Ishikawa (cell line): ENCODE results near the gene RNF144B.

Source experiments
- CREB1 ChIP-seq: IDR thresholded peaks from 2 replicates; pipeline ENCODE4 v1.6.1; 2012; ENCODE audit warnings: low read depth
- EGR1 ChIP-seq: IDR thresholded peaks from 2 replicates; pipeline ENCODE4 v1.6.1; 2012
- EP300 ChIP-seq: IDR thresholded peaks from 2 replicates; pipeline ENCODE4 v1.6.1; 2012; ENCODE audit warnings: borderline replicate concordance
- FOXM1 ChIP-seq: IDR thresholded peaks from 2 replicates; pipeline ENCODE4 v1.6.1; 2012; ENCODE audit warnings: low read depth, borderline replicate concordance
- NFIC ChIP-seq: IDR thresholded peaks from 2 replicates; pipeline ENCODE4 v1.6.1; 2012
- RAD21 ChIP-seq: IDR thresholded peaks from 2 replicates; pipeline ENCODE4 v1.6.1; 2012; ENCODE audit warnings: low read depth
- TAF1 ChIP-seq: IDR thresholded peaks from 2 replicates; pipeline ENCODE4 v1.6.1; 2012; ENCODE audit warnings: low read depth, mild to moderate bottlenecking
- TCF12 ChIP-seq: IDR thresholded peaks from 2 replicates; pipeline ENCODE4 v1.6.1; 2012; ENCODE audit warnings: low read depth
- TEAD4 ChIP-seq: IDR thresholded peaks from 2 replicates; pipeline ENCODE4 v1.6.1; 2012
- YY1 ChIP-seq: IDR thresholded peaks from 2 replicates; pipeline ENCODE4 v1.6.1; 2012; ENCODE audit warnings: low read depth
- ZBTB7A ChIP-seq: IDR thresholded peaks from 2 replicates; pipeline ENCODE4 v1.6.1; 2012; ENCODE audit warnings: low read depth
- TF ChIP-seq, protein P1 (sequence below): IDR thresholded peaks from 2 replicates; pipeline ENCODE4 v1.6.1; 2012; ENCODE audit warnings: low read depth, mild to moderate bottlenecking
- TF ChIP-seq, protein P2 (sequence below): IDR thresholded peaks from 2 replicates; pipeline ENCODE4 v1.6.1; 2012
- TF ChIP-seq, protein P3 (sequence below): IDR thresholded peaks from 2 replicates; pipeline ENCODE4 v1.6.1; 2012

DNA sequence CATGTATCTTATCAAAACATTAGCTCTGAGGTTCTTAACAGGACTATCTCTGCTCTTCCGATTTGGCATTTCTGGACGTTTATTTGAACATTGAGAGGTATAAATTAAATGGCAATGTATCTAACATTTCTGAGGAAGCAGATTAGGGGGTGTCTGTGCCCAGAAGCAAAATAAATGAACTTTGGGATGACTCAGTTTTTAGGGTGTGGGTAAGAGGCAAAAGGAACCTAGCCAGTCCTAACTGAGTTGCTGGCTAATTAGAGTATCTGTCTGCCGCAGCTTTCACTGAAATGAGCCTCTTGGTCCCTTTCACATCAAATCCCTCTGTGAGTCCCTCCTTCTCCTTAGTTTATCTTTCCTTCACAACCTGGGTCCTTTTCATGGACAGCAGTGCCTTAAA lies 1.1 kb downstream of the RNF144B start:
- no peak for TF ChIP-seq FOXM1
- TF ChIP-seq YY1, result no peak
- no peak for TF ChIP-seq TAF1
- no peak for TF ChIP-seq CREB1
- TF ChIP-seq, protein P1, sequence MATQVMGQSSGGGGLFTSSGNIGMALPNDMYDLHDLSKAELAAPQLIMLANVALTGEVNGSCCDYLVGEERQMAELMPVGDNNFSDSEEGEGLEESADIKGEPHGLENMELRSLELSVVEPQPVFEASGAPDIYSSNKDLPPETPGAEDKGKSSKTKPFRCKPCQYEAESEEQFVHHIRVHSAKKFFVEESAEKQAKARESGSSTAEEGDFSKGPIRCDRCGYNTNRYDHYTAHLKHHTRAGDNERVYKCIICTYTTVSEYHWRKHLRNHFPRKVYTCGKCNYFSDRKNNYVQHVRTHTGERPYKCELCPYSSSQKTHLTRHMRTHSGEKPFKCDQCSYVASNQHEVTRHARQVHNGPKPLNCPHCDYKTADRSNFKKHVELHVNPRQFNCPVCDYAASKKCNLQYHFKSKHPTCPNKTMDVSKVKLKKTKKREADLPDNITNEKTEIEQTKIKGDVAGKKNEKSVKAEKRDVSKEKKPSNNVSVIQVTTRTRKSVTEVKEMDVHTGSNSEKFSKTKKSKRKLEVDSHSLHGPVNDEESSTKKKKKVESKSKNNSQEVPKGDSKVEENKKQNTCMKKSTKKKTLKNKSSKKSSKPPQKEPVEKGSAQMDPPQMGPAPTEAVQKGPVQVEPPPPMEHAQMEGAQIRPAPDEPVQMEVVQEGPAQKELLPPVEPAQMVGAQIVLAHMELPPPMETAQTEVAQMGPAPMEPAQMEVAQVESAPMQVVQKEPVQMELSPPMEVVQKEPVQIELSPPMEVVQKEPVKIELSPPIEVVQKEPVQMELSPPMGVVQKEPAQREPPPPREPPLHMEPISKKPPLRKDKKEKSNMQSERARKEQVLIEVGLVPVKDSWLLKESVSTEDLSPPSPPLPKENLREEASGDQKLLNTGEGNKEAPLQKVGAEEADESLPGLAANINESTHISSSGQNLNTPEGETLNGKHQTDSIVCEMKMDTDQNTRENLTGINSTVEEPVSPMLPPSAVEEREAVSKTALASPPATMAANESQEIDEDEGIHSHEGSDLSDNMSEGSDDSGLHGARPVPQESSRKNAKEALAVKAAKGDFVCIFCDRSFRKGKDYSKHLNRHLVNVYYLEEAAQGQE, result no peak
- TF ChIP-seq EP300, result no peak
- no peak for TF ChIP-seq TCF12
- TF ChIP-seq ZBTB7A, result no peak
- TF ChIP-seq, protein P2, sequence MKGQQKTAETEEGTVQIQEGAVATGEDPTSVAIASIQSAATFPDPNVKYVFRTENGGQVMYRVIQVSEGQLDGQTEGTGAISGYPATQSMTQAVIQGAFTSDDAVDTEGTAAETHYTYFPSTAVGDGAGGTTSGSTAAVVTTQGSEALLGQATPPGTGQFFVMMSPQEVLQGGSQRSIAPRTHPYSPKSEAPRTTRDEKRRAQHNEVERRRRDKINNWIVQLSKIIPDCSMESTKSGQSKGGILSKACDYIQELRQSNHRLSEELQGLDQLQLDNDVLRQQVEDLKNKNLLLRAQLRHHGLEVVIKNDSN, result no peak
- TF ChIP-seq TEAD4, result no peak
- no peak for TF ChIP-seq RAD21
- no peak for TF ChIP-seq EGR1
- TF ChIP-seq, protein P3, sequence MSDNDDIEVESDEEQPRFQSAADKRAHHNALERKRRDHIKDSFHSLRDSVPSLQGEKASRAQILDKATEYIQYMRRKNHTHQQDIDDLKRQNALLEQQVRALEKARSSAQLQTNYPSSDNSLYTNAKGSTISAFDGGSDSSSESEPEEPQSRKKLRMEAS, result no peak
- TF ChIP-seq NFIC, result no peak
